Gastrocnemius medialis (tissue), 4 donors: ENCODE results near the gene SNTG2. TPM values are rescaled to one million over a fixed set of nuclear protein-coding genes. Genes with fewer than 3 reads are reported as not detected.

ENCODE experiments used
- ATAC-seq, 2 donors: fragments of 150-250 bp; one replicate each; pipeline ENCODE4 v1.9.1; 2016
- DNase-seq, 2 donors: peaks; one replicate each; pipeline ENCODE4 v3.0.0-alpha.2; 2019
- H3K27ac ChIP-seq, 4 donors: fragments of 200-600 bp; sonication (generic); 1 replicate in 1 of 4; 2 replicates in 3 of 4; pipeline ENCODE4 v1.5.1; 2016 to 2018; ENCODE audit warnings: mild to moderate bottlenecking in 2 of 4, moderate library complexity in 1 of 4
- H3K27me3 ChIP-seq, 3 donors: fragments of 200-600 bp; sonication (generic) in 2 of 3; 1 replicate in 1 of 3; 2 replicates in 2 of 3; pipeline versions ENCODE4 v1.5.1 to v1.6.0; 2016 to 2019; ENCODE audit warnings: mild to moderate bottlenecking in 1 of 3, moderate library complexity in 1 of 3
- H3K36me3 ChIP-seq, 2 donors: fragments of 200-600 bp; sonication (generic) in 1 of 2; one replicate each; pipeline ENCODE4 v1.5.1; 2017 to 2018
- H3K4me1 ChIP-seq, 2 donors: fragments of 200-600 bp; sonication (generic) in 1 of 2; one replicate each; pipeline ENCODE4 v1.5.1; 2016 to 2017; ENCODE audit warnings: mild to moderate bottlenecking in 2 of 2
- H3K4me3 ChIP-seq, 4 donors: fragments of 200-600 bp; sonication (generic) in 3 of 4; 1 replicate in 1 of 4; 2 replicates in 3 of 4; pipeline ENCODE4 v1.5.1; 2016 to 2019; ENCODE audit warnings: mild to moderate bottlenecking in 2 of 4
- H3K9me3 ChIP-seq, 3 donors: fragments of 200-600 bp; sonication (generic) in 2 of 3; 1 replicate in 1 of 3; 2 replicates in 2 of 3; pipeline ENCODE4 v1.5.1; 2016 to 2019
- CTCF ChIP-seq, 5 experiments: fragments of 450-650 bp in 3 of 5; fragments of 200-600 bp in 2 of 5; sonication (generic) in 2 of 5; IDR thresholded peaks in 4 of 5; conservative IDR thresholded peaks in 1 of 5; 1 replicate in 4 of 5; 2 replicates in 1 of 5; pipeline ENCODE4 v1.5.1; 2016 to 2019; ENCODE audit warnings: antibody characterized with exemption in 5 of 5, mild to moderate bottlenecking in 3 of 5, moderate library complexity in 3 of 5
- POLR2A ChIP-seq, 2 donors: fragments of 450-650 bp; IDR thresholded peaks; one replicate each; pipeline ENCODE4 v1.6.1; 2017; ENCODE audit warnings: antibody characterized with exemption in 2 of 2, mild to moderate bottlenecking in 2 of 2, moderate library complexity in 2 of 2
- in situ Hi-C, 4 donors: fragments of 200-750 bp; cut with MboI; loops; one replicate each; pipeline versions ENCODE4 v1.15.0 to v1.8.0; 2017; ENCODE audit warnings: low sequenced_read_pairs in 4 of 4
- intact Hi-C: fragments of 100-400 bp; cut with DNase I; formaldehyde crosslinking; loops from one replicate; pipeline ENCODE4 v1.15.1; 2023; ENCODE audit warnings: low total_unique reads
- total RNA-seq, 4 donors: library from RNA; depleted of rRNA; stranded (reverse); fragments of >200 nt; gene quantifications; one replicate each; pipeline versions ENCODE4 v1.1.0 to v1.2.3, GENCODE V29; 2016

Gene SNTG2
- total RNA-seq, 4 donors from 2014 or later, result 0.55 to 1.0 (median 0.92) TPM; not detected in 1

- in situ Hi-C loops, result no loop called here
- no peak for TF ChIP-seq POLR2A (IDR thresholded peaks at IDR 0.05)
- TF ChIP-seq CTCF (IDR thresholded peaks at IDR 0.05 in 4 of 5, conservative IDR thresholded peaks at IDR 0.05 in 1 of 5), result no peak
These were observed 20.7 kb upstream of the SNTG2 start for GRCh38 chr2:929925-930324.

GRCh38 chr2:930935-931334, 19.7 kb upstream of the SNTG2 start:
- intact Hi-C loops, result no loop called here

More at GRCh38 chr2:929925-930324, 20.7 kb upstream of the SNTG2 start:
- Histone ChIP-seq H3K27me3 (no peaks in the 10 kb centered on the region), H3K27ac (no peak overlapping the region), H3K9me3 (no peaks in the 10 kb centered on the region), H3K36me3 (no peaks in the 10 kb centered on the region), H3K4me3 (no peak overlapping the region), H3K4me1 (no peaks in the 10 kb centered on the region)
- no peak for DNase-seq
- intact Hi-C loops, result no loop called here
- ATAC-seq, result no peak

GRCh38 chr2:932320-933115, 18.1 kb upstream of the SNTG2 start:
- no peak for ATAC-seq
- H3K9me3 ChIP-seq, result no peaks in the 10 kb centered on the region
- intact Hi-C loops, result no loop called here

More at GRCh38 chr2:930935-931334, 19.7 kb upstream of the SNTG2 start:
- no peak overlapping the region for H3K4me3 ChIP-seq
- DNase-seq (no peak), ATAC-seq (no peak)
- H3K27ac ChIP-seq, result no peak overlapping the region
- H3K4me1 ChIP-seq, result no peaks in the 10 kb centered on the region
- no peaks in the 10 kb centered on the region for H3K9me3 ChIP-seq
- no peaks in the 10 kb centered on the region for H3K36me3 ChIP-seq
- H3K27me3 ChIP-seq, result no peaks in the 10 kb centered on the region
- in situ Hi-C loops, result no loop called here
- TF ChIP-seq POLR2A (IDR thresholded peaks at IDR 0.05) (no peak), CTCF (IDR thresholded peaks at IDR 0.05 in 4 of 5, conservative IDR thresholded peaks at IDR 0.05 in 1 of 5) (no peak)

GRCh38 chr2:933734-934295, 16.8 kb upstream of the SNTG2 start:
- TF ChIP-seq POLR2A (IDR thresholded peaks at IDR 0.05) (no peak), CTCF (IDR thresholded peaks at IDR 0.05 in 4 of 5, conservative IDR thresholded peaks at IDR 0.05 in 1 of 5) (no peak)
- Histone ChIP-seq H3K27me3 (no peaks in the 10 kb centered on the region), H3K4me1 (no peaks in the 10 kb centered on the region), H3K27ac (no peak overlapping the region), H3K36me3 (no peaks in the 10 kb centered on the region), H3K4me3 (no peak overlapping the region), H3K9me3 (no peaks in the 10 kb centered on the region)
- intact Hi-C loops (no loop called here), in situ Hi-C loops (no loop called here)
- DNase-seq (no peak), ATAC-seq (no peak)

More at GRCh38 chr2:932320-933115, 18.1 kb upstream of the SNTG2 start:
- TF ChIP-seq POLR2A (IDR thresholded peaks at IDR 0.05), result no peak
- TF ChIP-seq CTCF (IDR thresholded peaks at IDR 0.05 in 4 of 5, conservative IDR thresholded peaks at IDR 0.05 in 1 of 5), result no peak
- H3K4me1 ChIP-seq, result no peaks in the 10 kb centered on the region
- H3K36me3 ChIP-seq, result no peaks in the 10 kb centered on the region
- H3K27ac ChIP-seq, result no peak overlapping the region
- no peaks in the 10 kb centered on the region for H3K27me3 ChIP-seq
- no peak overlapping the region for H3K4me3 ChIP-seq
- no peak for DNase-seq
- in situ Hi-C loops, result no loop called here
